Spleen (tissue), 7 donors: ENCODE data around the gene EHBP1.

ENCODE experiments used
- POLR2A ChIP-seq, 3 donors: fragments of 450-650 bp; IDR thresholded peaks; one replicate each; pipeline ENCODE4 v1.5.1; 2017; ENCODE audit warnings: antibody characterized with exemption in 3 of 3, mild to moderate bottlenecking in 1 of 3
- TF ChIP-seq, protein P1 (sequence below), 11 experiments: fragments of 200-600 bp in 7 of 11; fragments of 450-650 bp in 4 of 11; sonication (generic) in 4 of 11; IDR thresholded peaks in 8 of 11; conservative IDR thresholded peaks in 3 of 11; 1 replicate in 7 of 11; 2 replicates in 4 of 11; pipeline versions ENCODE4 v1.4.0 to v1.8.0; 2016 to 2021; ENCODE audit warnings: antibody characterized with exemption in 11 of 11, inconsistent platforms in 4 of 11, mild to moderate bottlenecking in 1 of 11
- donor health status: DM: no; HTN: no; CAD: no; lungs with moderate emphysema.
- donor health status: DM: no; HTN: no; CAD: no.
- donor health status: DM: no; HTN: no; CAD: no.

DNA sequence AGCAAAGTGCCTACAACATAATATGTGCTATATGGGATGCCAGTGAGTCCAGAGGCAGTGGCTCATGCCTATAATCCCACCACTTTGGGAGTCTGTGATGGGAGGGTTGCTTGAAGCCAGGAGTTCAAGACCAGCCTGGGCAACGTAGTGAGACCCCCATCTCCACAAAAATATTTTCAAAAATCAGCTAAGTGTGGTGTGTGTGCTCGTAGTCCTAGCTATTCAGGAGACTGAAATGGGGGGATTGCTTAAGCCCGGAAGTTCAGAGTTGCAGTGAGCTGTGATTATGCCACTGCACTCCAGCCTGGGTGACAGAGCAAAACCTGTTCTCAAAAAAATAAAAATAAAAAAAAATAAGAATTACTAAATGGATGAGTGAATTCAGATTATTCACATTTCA is 368.5 kb downstream of the EHBP1 start:
- TF ChIP-seq POLR2A (IDR thresholded peaks at IDR 0.05): no peak
- TF ChIP-seq, protein P1, sequence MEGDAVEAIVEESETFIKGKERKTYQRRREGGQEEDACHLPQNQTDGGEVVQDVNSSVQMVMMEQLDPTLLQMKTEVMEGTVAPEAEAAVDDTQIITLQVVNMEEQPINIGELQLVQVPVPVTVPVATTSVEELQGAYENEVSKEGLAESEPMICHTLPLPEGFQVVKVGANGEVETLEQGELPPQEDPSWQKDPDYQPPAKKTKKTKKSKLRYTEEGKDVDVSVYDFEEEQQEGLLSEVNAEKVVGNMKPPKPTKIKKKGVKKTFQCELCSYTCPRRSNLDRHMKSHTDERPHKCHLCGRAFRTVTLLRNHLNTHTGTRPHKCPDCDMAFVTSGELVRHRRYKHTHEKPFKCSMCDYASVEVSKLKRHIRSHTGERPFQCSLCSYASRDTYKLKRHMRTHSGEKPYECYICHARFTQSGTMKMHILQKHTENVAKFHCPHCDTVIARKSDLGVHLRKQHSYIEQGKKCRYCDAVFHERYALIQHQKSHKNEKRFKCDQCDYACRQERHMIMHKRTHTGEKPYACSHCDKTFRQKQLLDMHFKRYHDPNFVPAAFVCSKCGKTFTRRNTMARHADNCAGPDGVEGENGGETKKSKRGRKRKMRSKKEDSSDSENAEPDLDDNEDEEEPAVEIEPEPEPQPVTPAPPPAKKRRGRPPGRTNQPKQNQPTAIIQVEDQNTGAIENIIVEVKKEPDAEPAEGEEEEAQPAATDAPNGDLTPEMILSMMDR (IDR thresholded peaks at IDR 0.05 in 8 of 11, conservative IDR thresholded peaks at IDR 0.05 in 3 of 11): no peak
